KBM-7 (cell line): Measurements from ENCODE around the gene SCN9A.
"Not testable (repeated sequence)": the region's sequence is repeated elsewhere in the genome, so short reads cannot be mapped to it uniquely, and the experiment has no call there.

Experiments
- DNase-seq: peaks from one replicate; pipeline ENCODE4 v3.0.0-alpha.2; 2015
- in situ Hi-C: fragments of 300-500 bp; cut with MboI; formaldehyde crosslinking; loops from 2 replicates; pipeline ENCODE4 v1.14.3; 2020; ENCODE audit warnings: low sequenced_read_pairs, low pct_unique_long_range_greater_than_20kb, mixed read lengths

The SCN9A gene

DNA sequence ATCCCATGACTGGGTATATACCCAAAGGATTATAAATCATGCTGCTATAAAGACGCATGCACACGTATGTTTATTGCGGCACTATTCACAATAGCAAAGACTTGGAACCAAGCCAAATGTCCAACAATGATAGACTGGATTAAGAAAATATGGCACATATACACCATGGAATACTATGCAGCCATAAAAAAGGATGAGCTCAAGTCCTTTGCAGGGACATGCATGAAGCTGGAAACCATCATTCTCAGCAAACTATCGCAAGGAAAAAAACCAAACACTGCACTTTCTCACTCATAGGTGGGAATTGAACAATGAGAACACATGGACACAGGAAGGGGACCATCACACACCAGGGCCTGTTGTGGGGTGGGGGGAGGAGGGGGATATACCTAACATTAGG is 165.8 kb downstream of the SCN9A start:
- DNase-seq, in situ Hi-C loops: not testable (repeated sequence)

DNA sequence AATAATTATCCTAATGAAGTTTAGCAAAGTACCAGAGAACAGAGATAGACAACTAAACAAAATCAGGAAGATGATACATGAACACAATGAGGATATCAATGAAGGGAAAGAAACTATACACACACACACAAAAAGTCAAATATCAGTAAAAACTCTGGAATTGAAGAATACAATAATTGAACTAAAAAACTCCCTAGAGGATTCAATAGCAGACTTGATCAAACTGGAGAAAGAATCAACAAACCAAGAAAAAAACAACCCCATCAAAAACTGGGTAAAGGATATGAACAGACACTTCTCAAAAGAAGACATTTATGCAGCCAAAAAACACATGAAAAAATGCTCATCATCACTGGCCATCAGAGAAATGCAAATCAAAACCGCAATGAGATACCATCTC is 166.4 kb downstream of the SCN9A start:
- in situ Hi-C loops, DNase-seq: not testable (repeated sequence)

DNA sequence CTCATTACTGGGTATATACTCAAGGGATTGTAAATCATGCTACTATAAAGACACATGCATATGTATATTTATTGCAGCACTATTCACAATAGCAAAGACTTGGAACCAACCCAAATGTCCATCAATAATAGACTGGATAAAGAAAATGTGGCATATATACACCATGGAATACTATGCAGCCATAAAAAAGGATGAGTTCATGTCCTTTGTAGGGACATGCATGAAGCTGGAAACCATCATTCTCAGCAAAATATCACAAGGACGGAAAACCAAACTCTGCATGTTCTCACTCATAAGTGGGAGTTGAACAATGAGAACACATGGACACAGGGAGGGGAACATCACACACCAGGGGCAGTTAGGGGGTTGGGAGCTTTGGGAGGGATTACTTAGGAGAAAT is 169.6 kb downstream of the SCN9A start:
- in situ Hi-C loops: not testable (repeated sequence)

DNA sequence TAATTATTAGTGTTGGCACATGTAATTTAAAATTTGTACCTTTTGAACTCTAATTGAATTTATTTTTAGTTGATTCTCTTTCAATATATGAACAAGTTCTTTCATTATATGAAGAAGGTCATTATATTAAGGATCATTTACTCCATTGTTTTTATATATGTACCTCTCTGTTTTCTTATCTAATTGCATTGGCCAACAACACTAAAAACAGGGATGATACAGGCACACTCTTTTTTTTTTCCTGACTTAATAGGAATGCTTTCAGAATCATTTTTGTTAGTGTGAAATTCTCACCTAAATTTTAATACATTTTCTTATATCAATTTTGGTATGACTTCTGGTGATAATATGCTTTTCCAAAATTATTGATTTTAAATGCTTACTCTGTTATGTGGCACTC is 173.0 kb downstream of the SCN9A start:
- in situ Hi-C loops: no loop called here
- no peak for DNase-seq

More for the DNA sequence above, 169.6 kb downstream of the SCN9A start:
- DNase-seq: not testable (repeated sequence)

DNA sequence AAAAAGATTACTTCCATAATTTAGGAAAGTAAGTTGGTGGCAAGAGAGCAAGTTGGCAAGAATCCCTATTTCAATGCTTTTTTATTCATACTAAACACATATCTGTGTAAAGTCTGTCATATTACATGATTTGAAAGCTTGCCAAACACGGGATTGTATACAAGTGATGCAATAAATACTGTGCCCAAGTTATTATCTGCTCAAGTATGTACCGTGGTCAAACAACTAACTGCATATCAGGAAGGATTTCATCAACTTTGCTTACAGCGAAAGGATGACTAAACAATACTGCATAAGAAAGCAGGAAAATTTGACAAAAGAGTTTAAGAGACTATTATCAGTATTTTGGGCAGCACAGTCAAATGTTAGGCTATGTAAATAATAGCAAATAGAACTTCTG is 178.3 kb downstream of the SCN9A start:
- no peak for DNase-seq
- in situ Hi-C loops: no loop called here

DNA sequence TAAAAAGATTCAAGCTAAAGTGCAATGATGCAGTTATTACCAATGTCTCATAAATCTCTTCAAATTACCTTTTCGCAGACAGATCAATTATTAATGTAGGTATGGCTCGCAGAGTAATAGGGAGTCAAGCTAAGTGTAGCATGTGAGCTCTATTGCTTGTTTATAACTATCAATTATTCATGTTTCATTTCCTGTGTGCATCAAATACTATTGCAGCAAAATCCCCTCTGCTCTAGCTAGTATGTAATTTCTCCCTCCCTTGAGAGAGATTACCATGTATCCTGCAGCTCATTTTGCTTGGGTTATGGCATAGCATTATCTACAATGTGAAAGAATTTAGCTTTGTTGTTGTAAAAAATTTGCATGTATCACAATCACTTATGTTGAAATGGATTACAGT is 182.3 kb downstream of the SCN9A start:
- in situ Hi-C loops: no loop called here
- no peak for DNase-seq

DNA sequence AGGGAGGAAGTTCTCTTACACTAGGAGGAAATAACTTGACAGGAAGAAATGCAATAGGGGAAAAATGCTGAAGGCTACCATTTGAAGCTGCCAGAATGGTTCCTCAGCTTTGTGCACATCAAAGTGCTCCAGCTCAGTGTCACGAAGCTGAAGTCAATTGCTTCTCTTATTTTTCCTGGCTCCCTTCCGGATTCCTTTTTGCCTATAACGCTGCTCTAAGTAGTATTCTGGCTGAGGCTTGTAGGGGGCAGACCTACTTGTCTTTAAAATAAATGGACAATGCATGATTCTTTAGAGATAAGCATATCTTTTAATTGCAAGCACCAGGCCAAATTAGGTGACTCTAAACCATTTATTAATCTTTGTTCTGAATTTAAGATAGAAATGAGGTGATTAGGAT is 187.7 kb downstream of the SCN9A start:
- in situ Hi-C loops: no loop called here
- DNase-seq: no peak

DNA sequence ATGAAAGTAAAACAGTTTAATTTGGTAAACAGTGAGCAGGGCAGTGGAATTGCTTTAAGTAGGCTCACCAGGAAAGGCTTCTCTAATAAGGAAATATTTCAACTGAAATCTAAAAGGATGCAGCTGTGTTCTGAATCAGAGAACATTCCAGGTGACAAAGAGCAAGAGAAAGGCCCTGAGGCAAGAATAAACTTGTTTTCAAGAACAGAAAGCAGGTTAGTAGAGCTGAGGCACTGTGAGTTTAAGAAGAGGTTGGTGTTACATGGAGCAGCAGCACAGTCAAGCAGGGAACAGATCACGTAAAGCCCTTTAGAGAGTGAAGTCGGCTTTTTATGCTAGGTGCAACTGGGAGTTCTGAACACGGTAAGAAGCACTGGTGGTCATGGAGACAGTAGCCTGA is 191.0 kb downstream of the SCN9A start:
- in situ Hi-C loops: no loop called here
- DNase-seq: no peak

DNA sequence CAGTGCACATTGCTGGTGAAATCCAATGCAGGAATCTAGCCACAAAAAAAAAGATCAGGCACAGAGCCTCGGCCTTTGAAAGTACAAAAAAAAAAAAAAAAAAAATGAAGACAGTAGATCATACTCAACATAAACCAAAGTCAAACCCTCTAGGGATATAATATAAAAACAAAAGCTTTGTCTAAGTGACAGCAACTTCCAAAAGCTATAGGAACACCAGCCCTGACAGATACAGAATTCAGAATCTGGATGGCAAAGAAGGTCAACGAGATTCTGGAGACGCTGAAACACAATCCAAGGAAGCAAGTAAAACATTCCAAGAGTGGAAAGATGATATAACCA is 194.0 kb downstream of the SCN9A start:
- DNase-seq: no peak
- in situ Hi-C loops: no loop called here

DNA sequence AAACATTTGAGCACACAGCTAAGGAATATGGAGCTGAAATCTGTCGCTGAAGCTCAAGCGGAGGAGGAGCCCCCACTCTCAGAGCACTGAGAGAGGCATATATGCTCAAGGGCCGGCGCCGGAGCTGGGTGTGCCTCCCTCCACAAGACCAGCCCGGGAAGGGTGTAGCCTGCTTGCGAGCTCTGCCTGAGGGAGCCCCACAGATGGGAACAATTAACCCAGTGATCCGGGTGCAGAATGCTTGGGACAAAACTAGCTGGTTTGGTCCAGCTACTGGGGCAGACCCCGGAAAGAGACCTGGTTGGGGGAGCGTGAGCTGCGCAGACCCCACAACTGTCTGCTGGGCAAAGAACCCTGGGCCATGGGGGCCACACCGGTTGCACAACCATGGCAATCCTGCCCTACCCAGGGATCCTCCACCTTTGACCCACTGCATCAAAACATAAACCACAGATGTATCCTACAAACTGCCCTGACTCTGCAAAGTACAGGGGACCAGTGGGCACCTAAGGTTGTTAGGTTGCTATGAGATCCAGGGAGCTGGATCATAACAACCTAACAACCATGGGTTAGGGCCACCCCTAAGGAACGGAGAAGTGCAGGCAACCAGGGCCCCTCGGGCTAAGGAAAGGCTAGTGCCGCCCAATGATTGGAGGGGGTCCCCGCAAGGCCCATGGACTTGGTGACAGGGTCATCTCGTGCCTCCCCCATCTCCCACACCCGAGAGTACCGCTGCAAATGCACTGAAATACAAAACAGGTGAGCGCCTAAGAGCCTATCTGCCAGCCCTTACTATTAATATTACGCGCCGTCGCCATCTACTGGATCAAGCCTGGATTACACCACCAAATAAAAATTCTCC is 194.6 kb downstream of the SCN9A start:
- in situ Hi-C loops: no loop called here
- DNase-seq: peak; percentile 54

DNA sequence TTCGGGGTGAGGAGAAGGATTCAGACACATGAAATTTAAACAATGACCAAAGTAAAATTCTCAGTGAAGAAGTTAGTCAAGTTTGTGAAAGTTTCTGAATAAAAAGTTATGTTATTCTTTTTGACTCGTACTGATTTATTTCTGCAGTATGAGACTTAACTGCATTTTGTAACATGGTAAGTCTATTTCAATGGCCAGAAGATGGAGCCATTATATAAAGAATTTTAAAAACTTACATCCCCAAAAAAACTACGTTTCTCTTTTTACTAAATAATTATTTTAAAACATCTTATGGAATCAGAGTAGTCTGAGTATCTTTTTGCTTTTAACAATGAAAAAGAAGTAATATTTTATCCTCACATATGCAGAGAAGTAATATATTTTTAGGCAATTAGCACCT is 196.5 kb downstream of the SCN9A start:
- DNase-seq: no peak

DNA sequence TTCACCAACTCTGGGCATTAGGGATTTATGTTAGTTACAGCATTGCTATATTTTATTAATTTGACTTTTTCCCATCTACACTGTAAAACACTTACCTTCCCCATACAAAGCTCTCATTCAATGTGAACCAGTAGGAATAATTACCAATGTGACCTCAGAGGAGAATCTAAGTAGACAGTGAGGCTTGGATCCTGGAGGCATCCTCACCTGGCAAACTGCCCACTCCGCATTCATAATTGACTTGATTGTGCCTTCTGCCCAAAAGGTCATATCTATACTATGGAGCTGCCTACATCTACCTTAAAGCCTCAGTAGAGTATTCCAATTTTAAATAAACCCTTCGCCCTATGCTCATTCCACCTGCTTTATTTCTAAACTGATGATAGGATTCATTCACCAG is 202.5 kb downstream of the SCN9A start:
- in situ Hi-C loops: no loop called here
- DNase-seq: no peak

More for the DNA sequence above, 196.5 kb downstream of the SCN9A start:
- in situ Hi-C loops: no loop called here

DNA sequence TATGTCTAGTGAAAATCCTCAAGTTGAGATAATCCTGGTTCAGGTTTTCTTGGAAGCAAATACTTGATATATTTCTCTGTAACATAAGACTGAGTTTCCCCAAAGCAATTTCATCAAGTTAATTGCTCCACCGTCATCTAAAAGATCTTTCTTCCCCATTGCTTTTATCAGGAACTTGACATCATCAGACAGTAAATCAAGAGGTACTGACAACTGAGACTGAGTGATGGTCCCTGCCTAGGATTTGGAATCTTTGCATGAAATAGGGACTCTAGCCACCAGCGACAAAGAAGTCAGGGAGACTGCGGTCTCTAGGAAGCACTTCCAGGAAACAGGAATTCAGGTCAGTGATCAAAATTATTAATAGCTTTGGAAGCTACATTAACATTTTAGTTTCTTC is 204.5 kb downstream of the SCN9A start:
- in situ Hi-C loops: no loop called here
- no peak for DNase-seq

DNA sequence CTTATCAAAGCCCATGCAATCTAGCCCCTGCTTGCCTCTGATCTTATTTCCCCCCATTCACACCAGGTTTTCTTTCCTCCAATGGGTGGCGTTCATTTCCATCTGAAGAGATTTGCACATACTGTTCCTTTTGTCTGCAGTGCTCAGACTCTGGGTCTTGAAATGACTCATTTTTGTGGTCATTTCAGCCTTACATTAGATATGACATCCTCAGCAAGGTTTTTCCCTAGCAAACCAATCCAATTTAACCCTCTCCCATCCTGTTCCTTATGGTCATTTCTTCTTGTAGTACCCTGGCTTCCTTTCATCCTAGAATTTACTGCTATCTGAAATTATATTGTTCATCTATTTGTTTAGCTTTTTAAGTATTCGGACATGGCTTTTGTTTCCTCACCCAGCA is 205.4 kb downstream of the SCN9A start:
- in situ Hi-C loops: no loop called here
- no peak for DNase-seq

DNA sequence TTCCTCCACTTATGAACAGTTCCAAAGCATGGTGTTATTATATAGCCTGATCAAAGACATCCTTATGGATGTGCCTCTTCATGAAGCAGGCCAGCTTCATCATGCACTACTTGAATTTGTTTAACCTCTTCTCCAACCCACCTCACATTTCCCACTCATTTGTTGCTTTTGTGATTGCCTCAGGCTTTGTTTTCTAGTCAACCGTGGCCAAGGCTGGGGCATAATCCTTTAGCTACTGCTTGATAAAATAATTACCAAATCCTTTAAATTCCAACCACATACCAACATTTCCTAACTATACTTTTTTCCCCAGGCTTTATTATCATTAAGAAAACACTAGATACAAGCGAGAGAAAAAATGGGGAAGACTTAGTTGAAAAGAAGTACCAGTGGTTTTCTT is 208.3 kb downstream of the SCN9A start:
- in situ Hi-C loops: no loop called here
- no peak for DNase-seq

DNA sequence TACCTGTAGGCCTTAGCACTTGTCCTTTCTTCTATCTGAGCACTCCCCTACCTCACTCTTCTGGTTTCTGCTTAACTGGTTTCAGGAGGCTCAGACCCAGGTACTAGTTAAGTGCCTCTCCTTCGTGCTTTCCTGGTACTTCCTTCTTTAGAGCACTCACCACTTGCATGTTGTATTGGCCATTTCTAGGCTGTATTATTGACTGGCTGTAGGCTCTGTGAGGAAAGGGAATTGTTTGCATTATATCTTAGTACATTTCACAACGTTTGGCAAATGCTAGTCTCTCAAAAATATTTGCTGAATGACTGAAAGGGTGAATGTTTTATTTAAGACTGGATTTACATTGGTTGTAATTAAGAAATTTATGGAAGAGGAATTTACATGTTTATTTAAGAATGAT is 212.0 kb downstream of the SCN9A start:
- no peak for DNase-seq
- in situ Hi-C loops: no loop called here

DNA sequence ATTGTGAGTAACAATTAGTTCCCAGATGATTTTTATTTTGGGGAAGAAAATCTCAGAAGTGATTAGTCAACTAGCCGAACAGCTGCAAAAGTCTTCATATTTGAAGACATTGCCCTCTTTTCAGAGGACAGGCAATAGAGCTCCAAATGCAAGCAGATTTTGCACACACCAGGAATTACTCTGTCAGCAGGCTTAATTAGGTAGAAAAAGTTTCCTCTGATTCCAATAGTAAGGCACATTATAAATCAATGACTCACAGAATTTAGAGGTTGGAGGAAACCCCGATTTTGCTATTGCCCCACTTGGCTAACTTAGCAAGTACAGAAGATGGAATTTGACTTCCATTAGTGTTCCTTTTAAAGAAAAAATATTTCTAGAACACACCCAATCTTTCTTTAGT is 217.2 kb downstream of the SCN9A start:
- no peak for DNase-seq
- in situ Hi-C loops: no loop called here

DNA sequence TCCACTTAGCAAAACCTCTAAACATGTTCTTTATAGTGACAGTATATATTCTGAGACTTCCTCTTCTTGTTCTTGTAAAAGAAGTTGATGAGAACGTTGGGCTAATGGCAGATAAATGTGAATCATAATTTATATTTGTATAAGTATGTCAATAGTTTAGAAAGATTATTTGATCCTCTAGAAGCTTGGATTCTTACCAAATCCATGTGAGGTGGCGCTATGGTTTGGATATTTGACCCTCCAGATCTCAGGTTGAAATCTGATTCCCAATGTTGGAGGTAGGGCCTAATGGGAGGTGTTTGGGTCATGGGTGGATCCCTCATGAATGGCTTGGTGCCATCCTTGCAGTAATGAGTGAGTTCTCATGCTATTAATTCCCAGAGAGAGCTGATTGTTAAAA is 218.2 kb downstream of the SCN9A start:
- in situ Hi-C loops: no loop called here
- no peak for DNase-seq

DNA sequence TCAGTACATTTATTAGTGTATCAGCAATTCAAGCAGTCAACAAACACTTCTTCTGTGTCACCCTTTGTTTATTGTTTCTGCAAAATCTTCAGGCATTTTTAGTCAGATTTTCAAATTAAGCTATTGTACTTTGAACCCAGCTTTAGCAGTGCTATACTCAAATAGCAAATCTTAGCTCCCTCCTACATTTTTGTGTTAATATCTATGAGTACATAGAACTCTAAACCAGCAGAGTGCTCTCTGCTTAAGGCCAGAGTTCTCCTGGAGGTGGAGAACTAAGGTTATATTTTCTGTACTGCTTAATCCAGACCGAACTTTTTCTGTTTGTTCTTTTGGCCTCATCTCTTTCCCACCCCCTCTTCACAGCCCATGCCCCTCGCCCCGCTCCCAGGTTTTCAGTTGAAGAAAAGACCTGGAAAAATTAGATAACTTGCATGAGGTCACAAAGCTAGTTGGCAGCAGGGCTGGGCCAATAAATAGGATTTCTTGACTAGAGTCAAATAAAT is 218.7 kb downstream of the SCN9A start:
- DNase-seq: no peak
- in situ Hi-C loops: no loop called here

DNA sequence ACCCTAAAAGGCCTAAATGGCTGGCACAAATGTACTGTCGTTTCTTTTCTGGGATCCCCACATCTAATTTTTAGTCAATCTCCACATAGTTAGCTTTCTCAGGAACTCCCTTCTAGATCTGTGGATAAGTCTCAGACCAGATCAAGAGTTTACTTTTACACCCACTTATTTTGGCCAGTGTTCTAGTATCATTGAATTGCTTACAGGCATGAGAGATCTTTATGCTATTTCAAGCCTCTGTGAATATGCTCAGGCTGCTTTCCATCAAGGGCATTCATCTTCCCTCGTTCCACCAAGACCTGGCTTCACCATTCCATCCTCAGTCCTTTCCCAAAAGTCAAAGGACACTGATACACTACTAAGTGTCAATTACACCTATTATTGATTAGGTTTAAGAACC is 220.2 kb downstream of the SCN9A start:
- no peak for DNase-seq
- in situ Hi-C loops: no loop called here

DNA sequence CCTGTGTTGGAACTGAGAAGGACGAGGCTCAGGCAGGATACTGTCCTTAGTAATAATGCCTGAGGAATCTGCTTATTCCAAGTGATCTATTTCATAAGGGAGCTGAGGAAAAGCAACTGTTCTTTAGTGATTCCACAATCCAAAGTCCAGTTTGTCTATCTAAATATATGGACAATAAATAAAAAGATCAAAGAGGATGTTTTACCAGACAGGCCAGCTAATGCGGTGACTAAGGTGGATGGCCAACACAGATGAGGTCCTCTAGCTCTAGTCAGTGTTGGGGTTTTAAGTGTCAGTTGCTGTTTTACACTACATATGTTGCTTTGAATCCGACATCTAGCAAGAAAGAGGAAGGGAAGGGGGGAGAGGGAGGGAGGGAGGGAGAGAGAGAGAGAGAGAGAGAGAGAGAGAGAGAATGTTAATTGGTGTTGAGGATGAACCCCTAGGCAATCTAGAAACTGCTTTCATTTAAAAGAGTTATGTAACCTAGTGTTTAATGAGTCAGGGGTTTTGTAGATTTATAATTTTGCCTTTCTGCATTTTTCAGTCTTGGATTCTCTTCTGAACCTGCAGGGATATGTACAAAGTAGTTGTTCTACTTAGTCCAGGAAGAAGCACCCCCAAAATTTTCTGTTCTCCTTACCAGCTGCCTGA is 220.9 kb downstream of the SCN9A start:
- no peak for DNase-seq
- in situ Hi-C loops: no loop called here
